Spleen (tissue), 7 donors: ENCODE results near the gene TSPAN17.

ENCODE experiments used
- CTCF ChIP-seq, 11 experiments: fragments of 200-600 bp in 7 of 11; fragments of 450-650 bp in 4 of 11; sonication (generic) in 4 of 11; IDR thresholded peaks in 8 of 11; conservative IDR thresholded peaks in 3 of 11; 1 replicate in 7 of 11; 2 replicates in 4 of 11; pipeline versions ENCODE4 v1.4.0 to v1.8.0; 2016 to 2021; ENCODE audit warnings: antibody characterized with exemption in 11 of 11, inconsistent platforms in 4 of 11, mild to moderate bottlenecking in 1 of 11
- POLR2A ChIP-seq, 3 donors: fragments of 450-650 bp; IDR thresholded peaks; one replicate each; pipeline ENCODE4 v1.5.1; 2017; ENCODE audit warnings: antibody characterized with exemption in 3 of 3, mild to moderate bottlenecking in 1 of 3
- POLR2AphosphoS5 ChIP-seq, 3 donors: sonication (generic); formaldehyde crosslinking; IDR thresholded peaks; one replicate each; pipeline ENCODE4 v1.5.1; 2017; ENCODE audit warnings: antibody characterized with exemption in 3 of 3
- donor health status: DM: no; HTN: no; CAD: no; lungs with moderate emphysema.
- donor health status: DM: no; HTN: no; CAD: no.
- donor health status: DM: no; HTN: no; CAD: no.

- TF ChIP-seq CTCF (IDR thresholded peaks at IDR 0.05 in 8 of 11, conservative IDR thresholded peaks at IDR 0.05 in 3 of 11) (no peak), POLR2AphosphoS5 (IDR thresholded peaks at IDR 0.05) (no peak), POLR2A (IDR thresholded peaks at IDR 0.05) (no peak)
Measured at GRCh38 chr5:176677209-176677939, 30.1 kb downstream of the TSPAN17 start.
